ENCODE measurements around the gene ACTN2. TPM values are rescaled to one million over a fixed set of nuclear protein-coding genes. Genes with fewer than 3 reads are reported as not detected.

Gene ACTN2
- total RNA-seq, 2 experiments from 2014 or later: not detected

DNA sequence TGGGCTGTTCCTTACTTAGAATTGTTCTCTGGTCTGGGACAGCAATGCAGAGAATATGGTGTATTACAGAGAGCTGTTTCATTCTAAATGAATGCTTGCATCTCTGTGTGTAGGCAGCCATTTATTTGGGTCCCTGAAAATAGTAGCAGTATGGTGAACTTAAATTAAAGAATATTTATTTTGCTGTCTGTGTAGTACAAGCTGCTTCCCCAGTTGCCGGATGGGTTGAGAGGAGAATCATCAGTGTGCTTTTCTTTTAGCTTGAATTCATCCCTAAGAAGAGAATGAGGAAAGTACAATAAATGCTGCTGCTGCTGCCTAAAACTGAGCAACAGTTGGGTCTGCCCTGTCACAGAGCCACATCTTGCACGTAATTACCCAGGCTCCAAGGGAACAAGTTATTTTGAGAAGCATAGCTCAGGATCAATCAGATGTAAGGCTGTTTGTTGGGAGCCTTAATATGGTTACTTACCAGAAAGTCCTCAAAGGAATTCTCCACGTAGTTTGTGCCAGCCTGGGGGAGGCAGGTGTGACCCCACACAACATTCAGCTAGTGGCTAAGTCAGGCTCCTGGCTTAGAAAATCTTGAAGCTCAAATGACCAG lies 16.6 kb downstream of the ACTN2 start:
- CTCF ChIA-PET: interaction anchor here (0.7 to 1.0 kb wide), 3 partner anchors 12 to 860 kb away, joined by 3 to 4 read pairs (median 3); no protein-coding TSS in a partner anchor
- no peak for ATAC-seq
- H3K27me3 Mint-ChIP-seq: peaks cover 33% of the 10 kb centered on the region
- H3K9me3 Mint-ChIP-seq (ENCODE audit: low read depth): no peaks in the 10 kb centered on the region
- DNase-seq: no peak
- no peaks in the 10 kb centered on the region for H3K36me3 Mint-ChIP-seq
- no peaks in the 10 kb centered on the region for H3K4me1 Mint-ChIP-seq
- no peak overlapping the region for H3K27ac Mint-ChIP-seq
- H3K4me3 Mint-ChIP-seq: no peak overlapping the region

DNA sequence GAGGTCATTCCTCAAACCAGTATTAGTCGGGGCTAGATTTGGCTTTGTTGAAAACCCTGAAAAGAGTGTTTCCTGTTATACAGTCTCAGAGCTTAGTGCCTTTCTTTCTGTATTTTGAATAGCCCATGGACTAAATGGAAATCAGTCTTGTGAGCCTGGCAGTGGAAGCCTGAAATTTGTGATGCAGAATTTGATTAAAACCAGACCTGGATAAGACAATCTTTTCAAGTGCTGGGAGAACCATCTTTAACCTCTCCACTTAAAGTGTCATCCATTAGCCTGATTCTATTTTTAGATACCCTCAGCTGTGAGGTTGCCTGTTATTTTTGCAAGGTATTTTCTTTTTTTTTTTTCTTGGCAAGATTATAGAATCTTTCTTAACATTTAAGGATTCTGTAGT lies 19.5 kb downstream of the ACTN2 start:
- no peak overlapping the region for H3K4me3 Mint-ChIP-seq
- no peaks in the 10 kb centered on the region for H3K36me3 Mint-ChIP-seq
- peaks cover 27% of the 10 kb centered on the region for H3K27me3 Mint-ChIP-seq
- ATAC-seq: no peak
- no peaks in the 10 kb centered on the region for H3K9me3 Mint-ChIP-seq (ENCODE audit: low read depth)
- DNase-seq: no peak
- CTCF ChIA-PET: no interaction called here
- H3K4me1 Mint-ChIP-seq: no peaks in the 10 kb centered on the region
- H3K27ac Mint-ChIP-seq: no peak overlapping the region

DNA sequence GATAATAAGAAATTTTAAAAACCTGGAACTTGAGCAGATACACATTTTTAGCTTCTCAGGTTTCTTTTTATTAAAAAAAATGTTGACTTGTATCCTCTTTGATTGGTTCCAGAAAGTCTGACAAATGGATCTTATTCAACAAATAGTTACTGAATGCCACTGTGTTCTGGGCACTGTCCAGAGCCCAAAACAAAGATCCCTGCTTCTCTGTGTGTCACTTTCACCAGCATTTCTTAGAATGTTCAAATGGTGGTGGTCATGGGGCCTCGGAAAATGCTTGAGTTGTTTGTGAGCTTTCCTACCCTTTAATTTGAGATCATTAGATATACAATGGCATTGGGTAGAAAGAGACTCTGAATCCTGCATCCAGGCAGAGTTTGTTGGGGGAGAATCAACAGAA lies 19.9 kb downstream of the ACTN2 start:
- no peaks in the 10 kb centered on the region for H3K9me3 Mint-ChIP-seq (ENCODE audit: low read depth)
- H3K4me1 Mint-ChIP-seq: no peaks in the 10 kb centered on the region
- DNase-seq (no peak), ATAC-seq (no peak)
- H3K27me3 Mint-ChIP-seq: peaks cover 27% of the 10 kb centered on the region
- CTCF ChIA-PET: no interaction called here
- H3K27ac Mint-ChIP-seq: no peak overlapping the region
- no peak overlapping the region for H3K4me3 Mint-ChIP-seq
- no peaks in the 10 kb centered on the region for H3K36me3 Mint-ChIP-seq

DNA sequence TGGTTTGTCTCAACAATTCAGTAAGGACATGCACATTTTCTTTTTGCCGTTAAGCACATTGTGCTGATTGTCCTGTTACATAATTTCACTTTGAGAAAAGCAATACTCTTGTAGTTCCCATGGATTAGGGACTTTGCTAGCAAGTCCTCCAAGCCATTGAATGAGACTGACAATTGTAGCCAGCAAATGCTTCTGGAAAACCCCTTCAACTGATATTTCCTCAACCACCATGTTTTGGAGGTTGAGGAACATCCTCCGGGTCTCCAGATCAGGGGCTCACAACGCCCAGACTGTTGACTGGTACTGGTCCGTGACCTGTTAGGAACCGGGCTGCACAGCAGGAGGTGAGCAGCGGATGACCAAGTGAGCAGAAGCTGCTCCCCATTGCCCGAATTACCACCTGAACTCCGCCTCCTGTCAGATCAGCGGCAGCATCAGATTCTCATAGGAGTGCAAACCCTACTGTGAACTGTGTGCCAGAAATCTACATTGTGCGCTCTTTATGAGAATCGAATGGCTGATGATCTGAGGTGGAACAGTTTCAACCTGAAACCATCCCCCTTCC lies 24.1 kb downstream of the ACTN2 start:
- peaks cover 12% of the 10 kb centered on the region for H3K27me3 Mint-ChIP-seq
- ATAC-seq (no peak), DNase-seq (no peak)
- CTCF ChIA-PET: no interaction called here
- H3K27ac Mint-ChIP-seq: no peak overlapping the region
- no peaks in the 10 kb centered on the region for H3K4me1 Mint-ChIP-seq
- H3K36me3 Mint-ChIP-seq: no peaks in the 10 kb centered on the region
- no peak overlapping the region for H3K4me3 Mint-ChIP-seq
- no peaks in the 10 kb centered on the region for H3K9me3 Mint-ChIP-seq (ENCODE audit: low read depth)

DNA sequence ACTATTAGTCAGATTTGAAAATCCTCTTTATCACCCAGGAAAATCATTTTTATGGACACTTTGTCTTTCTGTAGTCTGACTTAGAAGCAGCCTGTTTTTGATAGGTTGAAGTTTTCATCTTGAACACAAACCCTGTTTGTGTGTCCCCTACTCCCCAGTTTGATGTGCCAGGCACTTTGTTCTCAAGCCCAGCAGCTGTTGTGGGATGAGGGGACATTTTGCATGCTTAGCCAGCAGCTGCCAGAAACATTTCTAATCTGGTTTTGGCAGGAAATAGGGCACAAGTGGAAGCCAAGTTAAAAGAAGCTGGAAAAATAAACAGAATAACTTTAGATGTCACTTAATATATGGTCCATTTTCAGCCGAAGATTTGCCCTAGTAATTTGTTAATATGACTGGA lies 29.9 kb downstream of the ACTN2 start:
- no peaks in the 10 kb centered on the region for H3K4me1 Mint-ChIP-seq
- CTCF ChIA-PET: no interaction called here
- no peaks in the 10 kb centered on the region for H3K36me3 Mint-ChIP-seq
- H3K9me3 Mint-ChIP-seq (ENCODE audit: low read depth): no peaks in the 10 kb centered on the region
- ATAC-seq: no peak
- H3K4me3 Mint-ChIP-seq: no peak overlapping the region
- peaks cover 15% of the 10 kb centered on the region for H3K27me3 Mint-ChIP-seq
- no peak for DNase-seq
- H3K27ac Mint-ChIP-seq: no peak overlapping the region

DNA sequence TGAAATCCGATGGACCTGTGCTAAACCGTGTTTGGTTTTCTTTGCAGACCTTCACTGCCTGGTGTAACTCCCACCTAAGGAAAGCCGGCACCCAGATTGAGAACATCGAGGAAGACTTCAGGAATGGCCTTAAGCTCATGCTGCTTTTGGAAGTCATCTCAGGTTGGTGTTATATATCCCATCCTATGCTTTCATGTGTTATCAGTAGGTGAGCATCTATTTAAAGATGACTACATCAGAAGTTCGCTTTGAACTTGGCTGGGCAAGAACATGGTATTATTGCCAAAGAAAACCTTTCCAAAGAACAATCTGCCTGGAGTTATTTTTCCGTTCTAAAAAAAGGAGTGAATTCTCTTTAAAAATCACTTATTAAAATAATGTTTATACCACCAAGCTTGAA lies 31.5 kb downstream of the ACTN2 start:
- Mint-ChIP-seq H3K27me3 (peaks cover 10% of the 10 kb centered on the region), H3K27ac (no peak overlapping the region), H3K36me3 (no peaks in the 10 kb centered on the region), H3K4me1 (no peaks in the 10 kb centered on the region), H3K4me3 (no peak overlapping the region), H3K9me3 (ENCODE audit: low read depth) (no peaks in the 10 kb centered on the region)
- no peak for ATAC-seq
- no peak for DNase-seq
- CTCF ChIA-PET: no interaction called here

DNA sequence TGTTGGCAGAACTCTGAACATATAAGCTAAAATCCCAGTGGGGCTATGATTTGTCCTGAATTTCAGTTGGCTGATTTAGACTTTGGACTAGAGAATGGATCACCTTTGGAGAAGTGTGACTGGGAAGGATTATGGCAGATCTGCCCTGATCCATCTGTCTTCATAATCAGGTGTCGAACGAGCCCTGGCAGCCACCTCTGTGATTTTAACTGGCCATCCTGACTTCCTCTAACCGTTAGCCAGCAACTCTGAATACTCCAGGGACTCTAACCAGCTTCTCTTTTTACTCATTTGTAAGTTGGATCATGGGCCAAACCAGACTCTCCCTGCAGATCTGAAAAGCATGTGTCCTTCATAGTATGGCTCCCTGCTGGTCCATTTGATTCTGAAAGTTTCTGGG lies 32.0 kb downstream of the ACTN2 start:
- no peak overlapping the region for H3K4me3 Mint-ChIP-seq
- H3K9me3 Mint-ChIP-seq (ENCODE audit: low read depth): no peaks in the 10 kb centered on the region
- CTCF ChIA-PET: no interaction called here
- no peaks in the 10 kb centered on the region for H3K4me1 Mint-ChIP-seq
- peaks cover 10% of the 10 kb centered on the region for H3K27me3 Mint-ChIP-seq
- no peak for DNase-seq
- ATAC-seq: no peak
- H3K36me3 Mint-ChIP-seq: no peaks in the 10 kb centered on the region
- H3K27ac Mint-ChIP-seq: no peak overlapping the region

DNA sequence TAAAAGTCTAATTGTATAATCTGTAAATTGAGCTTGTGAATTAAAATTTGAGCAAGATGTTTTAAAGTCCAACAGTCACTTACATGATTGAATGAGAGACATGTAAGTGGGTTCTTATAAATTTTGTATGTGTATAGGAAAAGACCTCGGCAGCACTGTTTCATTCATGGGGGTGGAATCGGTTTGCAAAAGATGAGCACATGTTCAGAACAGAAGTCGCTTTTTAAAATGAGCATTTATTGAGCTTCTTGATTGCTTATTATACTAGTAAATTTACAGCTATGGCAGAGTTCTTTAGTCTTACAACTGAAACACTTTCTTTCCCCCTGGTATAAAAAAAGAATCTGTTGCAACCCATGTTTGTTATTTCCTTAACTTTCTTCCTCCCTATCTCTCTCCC lies 33.9 kb downstream of the ACTN2 start:
- peaks cover 10% of the 10 kb centered on the region for H3K27me3 Mint-ChIP-seq
- no peak overlapping the region for H3K4me3 Mint-ChIP-seq
- no peaks in the 10 kb centered on the region for H3K9me3 Mint-ChIP-seq (ENCODE audit: low read depth)
- H3K4me1 Mint-ChIP-seq: no peaks in the 10 kb centered on the region
- no peaks in the 10 kb centered on the region for H3K36me3 Mint-ChIP-seq
- ATAC-seq: no peak
- CTCF ChIA-PET: no interaction called here
- no peak overlapping the region for H3K27ac Mint-ChIP-seq
- no peak for DNase-seq

DNA sequence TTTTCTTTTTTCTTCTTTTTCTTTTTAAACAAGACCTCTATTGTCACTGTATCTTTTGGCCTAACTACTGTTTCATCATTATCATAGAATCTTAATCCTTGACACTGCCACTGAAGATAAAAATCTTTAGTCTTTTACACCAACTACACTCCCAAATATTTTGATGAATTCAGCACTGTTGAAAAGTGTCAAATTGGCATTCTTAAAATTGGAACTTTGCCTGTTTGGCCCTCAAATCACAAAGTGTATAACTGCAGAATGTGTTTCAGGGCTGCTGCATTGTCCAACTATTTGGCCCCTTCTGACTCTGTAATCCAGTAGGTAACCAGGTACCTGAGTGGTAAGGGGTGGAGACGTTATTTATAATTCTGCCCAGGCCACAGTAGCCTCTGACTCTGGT lies 34.3 kb downstream of the ACTN2 start:
- Mint-ChIP-seq H3K36me3 (no peaks in the 10 kb centered on the region), H3K27me3 (peaks cover 10% of the 10 kb centered on the region), H3K27ac (no peak overlapping the region), H3K9me3 (ENCODE audit: low read depth) (no peaks in the 10 kb centered on the region), H3K4me3 (no peak overlapping the region), H3K4me1 (no peaks in the 10 kb centered on the region)
- no peak for DNase-seq
- CTCF ChIA-PET: no interaction called here
- no peak for ATAC-seq

DNA sequence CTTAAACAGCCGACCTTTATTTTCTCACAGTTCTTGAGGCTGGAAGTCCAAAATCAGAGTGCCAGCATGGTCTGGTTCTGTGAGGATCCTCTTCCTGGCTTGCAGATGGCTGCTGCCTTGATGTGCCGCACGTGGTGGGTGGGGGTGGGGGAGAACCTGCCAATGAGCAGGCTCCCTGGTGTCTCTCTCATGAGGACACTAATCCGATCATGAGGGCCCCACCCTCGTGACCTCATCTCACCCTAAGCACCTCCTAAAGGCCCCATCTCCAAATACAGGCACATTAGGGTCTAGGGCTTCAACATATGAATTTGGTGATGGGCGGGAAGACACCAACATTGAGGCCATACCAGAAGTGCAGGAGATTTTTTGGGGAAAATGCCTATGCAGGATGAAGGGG lies 37.8 kb downstream of the ACTN2 start:
- H3K4me1 Mint-ChIP-seq: no peaks in the 10 kb centered on the region
- peaks cover 14% of the 10 kb centered on the region for H3K27me3 Mint-ChIP-seq
- ATAC-seq: no peak
- H3K27ac Mint-ChIP-seq: no peak overlapping the region
- H3K9me3 Mint-ChIP-seq (ENCODE audit: low read depth): no peaks in the 10 kb centered on the region
- H3K4me3 Mint-ChIP-seq: no peak overlapping the region
- DNase-seq: no peak
- H3K36me3 Mint-ChIP-seq: no peaks in the 10 kb centered on the region
- CTCF ChIA-PET: no interaction called here

DNA sequence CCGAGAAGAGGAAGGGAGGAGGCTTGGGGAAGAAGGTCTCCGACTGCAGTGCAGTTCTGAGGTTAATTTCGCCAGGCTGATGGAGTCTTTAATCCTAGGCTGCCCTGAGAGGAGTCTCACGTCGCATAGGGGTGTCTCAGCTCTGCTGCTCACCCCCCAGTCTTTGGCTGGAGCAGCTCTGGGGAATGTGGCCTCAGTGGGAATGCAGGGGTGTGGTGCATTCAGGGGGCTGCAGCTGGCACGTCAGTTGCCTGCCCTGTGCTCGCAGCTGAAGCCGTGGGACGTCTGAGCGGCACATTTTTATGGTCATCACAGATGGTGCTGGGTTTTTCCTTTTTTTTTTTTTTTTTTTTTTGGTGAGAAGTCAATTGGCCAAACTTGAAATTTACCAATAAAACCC lies 38.2 kb downstream of the ACTN2 start:
- Mint-ChIP-seq H3K9me3 (ENCODE audit: low read depth) (no peaks in the 10 kb centered on the region), H3K4me3 (no peak overlapping the region), H3K27ac (no peak overlapping the region), H3K27me3 (peaks cover 16% of the 10 kb centered on the region), H3K4me1 (no peaks in the 10 kb centered on the region), H3K36me3 (no peaks in the 10 kb centered on the region)
- CTCF ChIA-PET: no interaction called here
- no peak for DNase-seq
- no peak for ATAC-seq

DNA sequence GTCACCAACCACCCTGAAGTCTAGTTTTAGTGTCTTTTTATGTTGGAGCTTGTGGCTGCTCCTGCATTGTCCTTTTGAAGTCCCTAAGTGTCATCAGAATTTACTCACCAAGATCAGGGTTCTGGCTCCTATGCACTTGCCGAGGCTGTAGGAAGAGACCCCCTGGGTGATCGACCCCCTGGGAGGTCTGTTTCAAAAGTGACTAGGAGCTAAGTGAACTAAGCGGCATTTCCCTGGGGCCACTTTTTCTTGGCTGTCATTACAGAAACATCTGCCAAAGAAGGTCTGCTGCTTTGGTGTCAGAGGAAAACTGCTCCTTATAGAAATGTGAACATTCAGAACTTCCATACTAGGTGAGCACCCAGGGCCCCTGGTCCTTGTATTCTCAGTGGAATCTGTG lies 39.4 kb downstream of the ACTN2 start:
- no peak for DNase-seq
- H3K4me1 Mint-ChIP-seq: no peaks in the 10 kb centered on the region

DNA sequence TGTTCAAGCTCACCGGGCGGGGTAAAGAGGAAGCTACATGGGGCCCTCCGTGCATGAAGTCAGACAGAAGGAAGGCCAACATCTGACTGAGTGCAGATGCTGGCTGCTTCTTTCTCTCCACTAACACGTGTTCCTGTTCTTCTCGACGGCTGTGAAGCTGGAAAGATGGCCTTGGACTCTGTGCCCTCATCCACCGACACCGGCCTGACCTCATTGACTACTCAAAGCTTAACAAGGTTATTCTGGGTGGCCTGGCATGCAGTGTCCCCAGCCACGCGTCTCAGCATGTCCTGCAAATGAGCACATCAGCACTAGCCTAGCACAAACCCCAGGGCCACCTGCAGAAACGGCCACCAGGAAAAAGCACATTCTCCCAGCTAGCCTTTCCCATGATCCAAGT lies 41.2 kb downstream of the ACTN2 start:
- CTCF ChIA-PET: no interaction called here
- Mint-ChIP-seq H3K9me3 (ENCODE audit: low read depth) (no peaks in the 10 kb centered on the region), H3K27ac (no peak overlapping the region), H3K36me3 (no peaks in the 10 kb centered on the region), H3K27me3 (peaks cover 14% of the 10 kb centered on the region), H3K4me1 (no peaks in the 10 kb centered on the region), H3K4me3 (no peak overlapping the region)
- DNase-seq (no peak), ATAC-seq (no peak)

More for the DNA sequence above, 39.4 kb downstream of the ACTN2 start:
- no peaks in the 10 kb centered on the region for H3K36me3 Mint-ChIP-seq
- no peak overlapping the region for H3K4me3 Mint-ChIP-seq
- no peak overlapping the region for H3K27ac Mint-ChIP-seq
- no peaks in the 10 kb centered on the region for H3K9me3 Mint-ChIP-seq (ENCODE audit: low read depth)
- ATAC-seq: no peak
- CTCF ChIA-PET: no interaction called here
- H3K27me3 Mint-ChIP-seq: peaks cover 11% of the 10 kb centered on the region

DNA sequence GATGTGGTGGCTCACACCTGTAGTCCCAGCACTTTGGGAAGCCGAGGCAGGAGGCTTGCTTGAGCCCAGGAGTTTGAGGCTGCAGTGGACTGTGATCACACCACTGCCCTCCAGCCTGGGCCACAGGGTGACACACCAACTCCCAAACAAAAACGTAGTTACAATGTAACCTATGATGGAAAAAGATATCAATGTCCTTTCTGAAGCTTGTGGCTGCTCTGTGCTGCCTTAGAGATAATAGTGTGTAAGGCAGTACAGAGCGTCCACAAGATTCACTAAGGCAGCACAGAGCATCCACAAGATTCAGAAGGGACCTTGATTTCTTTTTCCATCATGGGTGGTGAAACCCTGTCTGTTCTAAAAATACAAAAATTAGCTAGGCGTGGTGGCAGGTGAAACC lies 42.5 kb downstream of the ACTN2 start:
- H3K4me3 Mint-ChIP-seq: no peak overlapping the region
- H3K27ac Mint-ChIP-seq: no peak overlapping the region
- CTCF ChIA-PET: interaction anchor here (1.6 kb wide), 1 partner anchor 31 kb away, joined by 3 read pairs; no protein-coding TSS in a partner anchor
- DNase-seq: no peak
- no peak for ATAC-seq
- H3K36me3 Mint-ChIP-seq: no peaks in the 10 kb centered on the region
- no peaks in the 10 kb centered on the region for H3K9me3 Mint-ChIP-seq (ENCODE audit: low read depth)
- H3K4me1 Mint-ChIP-seq: no peaks in the 10 kb centered on the region
- H3K27me3 Mint-ChIP-seq: peaks cover 17% of the 10 kb centered on the region

DNA sequence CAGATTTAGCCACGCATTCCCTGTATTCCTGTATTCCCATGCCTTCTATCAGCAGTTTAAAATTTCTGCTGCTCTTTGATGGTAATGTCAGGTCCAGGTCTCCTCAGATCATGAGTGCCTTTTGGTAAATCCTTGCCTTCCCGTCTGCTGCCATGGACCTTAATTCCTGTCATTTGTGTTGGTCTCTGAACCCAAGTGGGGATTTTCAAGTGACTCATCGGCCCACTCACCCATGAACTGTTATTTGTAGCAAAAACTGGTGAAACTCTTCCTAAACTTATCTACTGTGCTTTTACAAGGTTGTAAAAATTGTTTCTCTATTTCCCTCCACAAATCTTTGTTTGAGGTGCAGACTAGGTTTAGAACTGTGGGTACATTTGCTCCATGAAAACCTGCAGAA lies 47.4 kb downstream of the ACTN2 start:
- no peaks in the 10 kb centered on the region for H3K9me3 Mint-ChIP-seq (ENCODE audit: low read depth)
- H3K27me3 Mint-ChIP-seq: peaks cover 11% of the 10 kb centered on the region
- no peak for ATAC-seq
- no peak overlapping the region for H3K27ac Mint-ChIP-seq
- no peak overlapping the region for H3K4me3 Mint-ChIP-seq
- no peaks in the 10 kb centered on the region for H3K36me3 Mint-ChIP-seq
- no peak for DNase-seq
- CTCF ChIA-PET: no interaction called here
- H3K4me1 Mint-ChIP-seq: peaks cover 6% of the 10 kb centered on the region
